CD4-positive, alpha-beta memory T cell (primary cell): ENCODE results near the gene C10orf143. TPM values are rescaled to one million over a fixed set of nuclear protein-coding genes. Genes with fewer than 3 reads are reported as not detected.
"Not testable (repeated sequence)": the region's sequence is repeated elsewhere in the genome, so short reads cannot be mapped to it uniquely, and the experiment has no call there.

ENCODE experiments used
- CTCF ChIA-PET: fragments of 350-600 bp; sonication (Branson Sonifier 250); formaldehyde crosslinking; loops from one replicate; lab custom pipeline; 2021; ENCODE audit warnings: inconsistent platforms; ENCODE audit not compliant: partially characterized antibody; lab: Charles Lee
- POLR2A ChIA-PET: fragments of 350-600 bp; sonication (Branson Sonifier 250); formaldehyde crosslinking; loops from one replicate; lab custom pipeline; 2021; ENCODE audit not compliant: partially characterized antibody; lab: Charles Lee
- DNase-seq, 5 donors: peaks; one replicate each; pipeline versions ENCODE4 v3.0.0 to v3.0.0-alpha.2; 2020 to 2022; ENCODE audit warnings: mixed read lengths in 1 of 5
- H3K27ac ChIP-seq: one replicate; pipeline ENCODE4 v1.7.0; 2013; ENCODE audit warnings: low read depth, low read length
- H3K27me3 ChIP-seq: 2 replicates; pipeline ENCODE4 v1.7.0; 2013; ENCODE audit warnings: mild to moderate bottlenecking, low read length, moderate library complexity; ENCODE audit not compliant: insufficient read depth
- H3K36me3 ChIP-seq: 2 replicates; pipeline ENCODE4 v1.7.0; 2013; ENCODE audit warnings: mild to moderate bottlenecking, low read length, moderate library complexity; ENCODE audit not compliant: insufficient read depth
- H3K4me1 ChIP-seq: 2 replicates; pipeline ENCODE4 v1.7.0; 2013; ENCODE audit warnings: mild to moderate bottlenecking, low read length, moderate library complexity; ENCODE audit not compliant: insufficient read depth
- H3K4me3 ChIP-seq, 2 donors: one replicate each; pipeline ENCODE4 v1.7.0; 2013; ENCODE audit warnings: low read length in 2 of 2, mild to moderate bottlenecking in 1 of 2
- H3K9me3 ChIP-seq, 2 donors: one replicate each; pipeline ENCODE4 v1.7.0; 2013; ENCODE audit warnings: low read length in 2 of 2, control low read depth in 1 of 2; ENCODE audit not compliant: control insufficient read depth in 1 of 2
- H3K27ac Mint-ChIP-seq, 7 donors: one replicate each; pipeline ENCODE4 v1.8.0; 2020 to 2021; ENCODE audit warnings: mixed read lengths in 7 of 7, mild to moderate bottlenecking in 6 of 7, inconsistent platforms in 3 of 7, moderate library complexity in 3 of 7
- H3K27me3 Mint-ChIP-seq, 2 donors: one replicate each; pipeline ENCODE4 v1.8.0; 2020 to 2021; ENCODE audit warnings: mixed read lengths in 2 of 2
- H3K36me3 Mint-ChIP-seq, 2 donors: one replicate each; pipeline ENCODE4 v1.8.0; 2020 to 2021; ENCODE audit warnings: mixed read lengths in 2 of 2, inconsistent platforms in 1 of 2, mild to moderate bottlenecking in 1 of 2
- H3K4me1 Mint-ChIP-seq, 4 donors: one replicate each; pipeline ENCODE4 v1.8.0; 2020 to 2021; ENCODE audit warnings: mixed read lengths in 4 of 4, mild to moderate bottlenecking in 1 of 4
- H3K4me3 Mint-ChIP-seq, 8 donors: one replicate each; pipeline ENCODE4 v1.8.0; 2020 to 2021; ENCODE audit warnings: mixed read lengths in 8 of 8, mild to moderate bottlenecking in 7 of 8, moderate library complexity in 6 of 8, inconsistent platforms in 3 of 8
- H3K9me3 Mint-ChIP-seq, 8 donors: one replicate each; pipeline ENCODE4 v1.8.0; 2020 to 2021; ENCODE audit warnings: mixed read lengths in 8 of 8, mild to moderate bottlenecking in 5 of 8, inconsistent platforms in 3 of 8, moderate library complexity in 1 of 8
- intact Hi-C: fragments of 100-400 bp; cut with micrococcal nuclease; formaldehyde crosslinking; loops from one replicate; pipeline ENCODE4 v1.15.1; 2023
- polyA plus RNA-seq, 2 donors: library from polyadenylated mRNA; unstranded; fragments of 300-500 nt; fragmentation: Illumina TruSeq; gene quantifications; one replicate each; pipeline ENCODE4 v1.2.3, GENCODE V29; 2021
- total RNA-seq, 2 experiments: library from RNA; stranded (reverse); gene quantifications; one replicate each; pipeline ENCODE4 v1.2.3, GENCODE V29; 2021

The C10orf143 gene
- total and polyA plus RNA-seq, 4 experiments from 2014 or later = 9.2 to 33.9 (median 14.0) TPM

DNA sequence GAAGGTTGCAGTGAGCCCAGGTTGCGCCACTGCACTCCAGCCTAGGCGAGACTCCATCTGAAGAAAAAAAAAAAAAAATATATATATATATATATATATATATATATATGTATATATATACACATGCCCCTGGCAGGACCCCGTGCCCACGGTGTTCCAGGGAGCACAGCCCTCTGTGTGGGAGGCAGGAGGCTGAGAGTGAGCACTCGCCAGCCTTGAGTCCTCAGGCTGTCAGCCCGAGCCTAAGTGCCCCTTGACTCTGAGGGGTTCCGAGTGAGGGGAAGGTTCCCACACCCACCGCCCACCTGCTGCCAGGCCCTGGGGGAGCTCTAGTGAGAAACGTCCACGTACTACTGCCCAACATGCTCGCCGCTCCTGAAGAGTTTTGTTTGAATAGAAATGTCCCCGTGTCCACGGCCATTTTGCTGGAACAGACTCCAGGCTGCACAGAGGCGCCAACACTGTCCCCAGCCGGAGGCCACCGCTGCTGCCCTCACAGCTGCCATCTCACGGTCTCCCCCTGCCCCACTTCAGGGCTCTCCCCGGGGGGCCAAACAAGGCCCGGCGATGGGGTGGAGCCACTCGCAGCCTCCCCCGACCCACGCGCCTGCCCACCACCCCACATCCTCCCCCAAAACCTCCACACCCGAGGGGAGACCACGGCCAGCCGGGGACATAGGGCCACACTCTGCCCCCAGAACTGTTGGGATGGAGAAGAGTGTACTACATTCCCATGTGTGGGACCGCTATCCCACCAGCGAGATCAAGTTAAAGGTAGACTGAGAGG, 83.8 kb downstream of the C10orf143 start:
- Mint-ChIP-seq H3K9me3 (peaks cover 0 to 1% (median 0%) of the 10 kb centered on the region in 8 donors), H3K36me3 (no peaks in the 10 kb centered on the region), H3K4me3 (no peak overlapping the region), H3K4me1 (no peaks in the 10 kb centered on the region), H3K27ac (no peak overlapping the region), H3K27me3 (peaks cover 0 to 2% of the 10 kb centered on the region in 2 donors)
- DNase-seq = no peak
- Histone ChIP-seq H3K9me3 (no peaks in the 10 kb centered on the region), H3K27me3 (no peaks in the 10 kb centered on the region), H3K36me3 (no peaks in the 10 kb centered on the region), H3K27ac (no peak overlapping the region), H3K4me1 (no peaks in the 10 kb centered on the region), H3K4me3 (no peak overlapping the region)
- CTCF ChIA-PET = no interaction called here
- intact Hi-C loops = no loop called here
- POLR2A ChIA-PET = no interaction called here

DNA sequence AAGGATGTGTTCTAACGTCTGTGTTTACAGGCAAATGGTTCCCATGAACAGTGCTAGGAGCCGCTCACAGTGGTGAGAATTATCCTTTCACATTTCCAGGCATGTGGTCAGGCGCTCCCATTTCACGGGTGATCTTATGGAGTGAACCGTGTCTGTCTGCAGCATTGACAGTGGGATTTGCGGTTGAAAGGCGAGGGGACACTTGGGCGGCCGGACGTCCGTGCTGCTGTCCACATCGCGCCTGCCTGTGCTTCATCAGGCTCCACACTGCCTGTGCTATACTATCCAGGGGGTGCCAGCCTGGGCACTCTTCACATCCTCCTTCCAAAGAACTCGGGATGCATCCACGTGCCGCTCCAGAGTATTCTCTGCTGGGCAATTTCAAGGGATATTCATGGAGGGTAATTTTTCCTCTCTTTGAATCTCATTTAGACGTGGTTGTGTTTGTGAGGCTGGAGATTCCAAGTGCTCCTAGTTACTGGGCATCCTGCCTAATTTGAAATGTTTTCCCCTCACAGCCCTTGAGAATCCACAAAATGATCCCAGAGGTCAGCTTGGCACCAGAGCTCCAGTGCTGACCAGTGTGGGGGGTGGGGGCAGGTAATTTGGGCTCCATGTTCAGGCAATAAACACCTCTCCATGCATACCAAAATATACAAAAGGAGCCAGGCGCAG, 84.7 kb downstream of the C10orf143 start:
- POLR2A ChIA-PET = no interaction called here
- peaks cover 0 to 2% of the 10 kb centered on the region in 2 donors for H3K27me3 Mint-ChIP-seq
- H3K4me3 ChIP-seq = no peak overlapping the region
- no peak overlapping the region for H3K4me3 Mint-ChIP-seq
- no peaks in the 10 kb centered on the region for H3K4me1 Mint-ChIP-seq
- no peaks in the 10 kb centered on the region for H3K36me3 Mint-ChIP-seq
- intact Hi-C loops = no loop called here
- H3K4me1 ChIP-seq = no peaks in the 10 kb centered on the region
- H3K27ac Mint-ChIP-seq = no peak overlapping the region
- H3K27me3 ChIP-seq = no peaks in the 10 kb centered on the region
- H3K9me3 ChIP-seq = no peaks in the 10 kb centered on the region
- H3K27ac ChIP-seq = no peak overlapping the region
- CTCF ChIA-PET = no interaction called here
- H3K9me3 Mint-ChIP-seq = peaks cover 0 to 1% (median 0%) of the 10 kb centered on the region in 8 donors
- H3K36me3 ChIP-seq = no peaks in the 10 kb centered on the region
- DNase-seq = no peak

DNA sequence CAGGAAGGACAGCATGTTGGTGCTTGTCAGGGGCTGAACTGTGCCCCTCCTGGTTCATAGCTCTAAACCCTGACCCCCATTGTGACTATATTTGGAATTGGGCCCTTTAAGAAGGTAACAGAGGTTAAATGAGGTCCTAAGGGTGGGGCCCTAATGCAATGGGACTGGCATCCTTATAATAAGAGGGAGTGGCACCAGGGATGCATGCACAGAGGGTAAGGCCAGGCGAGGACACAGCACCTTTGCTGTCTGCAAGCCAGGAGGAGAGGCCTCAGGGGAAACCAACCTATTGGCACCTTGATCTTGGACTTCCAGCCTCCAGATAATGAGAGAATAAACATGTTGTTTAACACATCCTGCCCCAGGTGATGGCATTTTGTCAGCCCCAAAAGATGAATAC, 85.3 kb downstream of the C10orf143 start:
- no peaks in the 10 kb centered on the region for H3K36me3 ChIP-seq
- H3K27ac Mint-ChIP-seq = no peak overlapping the region
- no peak overlapping the region for H3K27ac ChIP-seq
- no peak overlapping the region for H3K4me3 ChIP-seq
- H3K9me3 Mint-ChIP-seq = peaks cover 0 to 1% (median 0%) of the 10 kb centered on the region in 8 donors
- no peaks in the 10 kb centered on the region for H3K4me1 Mint-ChIP-seq
- H3K4me3 Mint-ChIP-seq = no peak overlapping the region
- intact Hi-C loops = no loop called here
- ChIA-PET POLR2A (no interaction called here), CTCF (no interaction called here)
- no peak for DNase-seq
- no peaks in the 10 kb centered on the region for H3K9me3 ChIP-seq
- H3K36me3 Mint-ChIP-seq = no peaks in the 10 kb centered on the region
- no peaks in the 10 kb centered on the region for H3K4me1 ChIP-seq
- H3K27me3 Mint-ChIP-seq = peaks cover 0 to 2% of the 10 kb centered on the region in 2 donors
- no peaks in the 10 kb centered on the region for H3K27me3 ChIP-seq

DNA sequence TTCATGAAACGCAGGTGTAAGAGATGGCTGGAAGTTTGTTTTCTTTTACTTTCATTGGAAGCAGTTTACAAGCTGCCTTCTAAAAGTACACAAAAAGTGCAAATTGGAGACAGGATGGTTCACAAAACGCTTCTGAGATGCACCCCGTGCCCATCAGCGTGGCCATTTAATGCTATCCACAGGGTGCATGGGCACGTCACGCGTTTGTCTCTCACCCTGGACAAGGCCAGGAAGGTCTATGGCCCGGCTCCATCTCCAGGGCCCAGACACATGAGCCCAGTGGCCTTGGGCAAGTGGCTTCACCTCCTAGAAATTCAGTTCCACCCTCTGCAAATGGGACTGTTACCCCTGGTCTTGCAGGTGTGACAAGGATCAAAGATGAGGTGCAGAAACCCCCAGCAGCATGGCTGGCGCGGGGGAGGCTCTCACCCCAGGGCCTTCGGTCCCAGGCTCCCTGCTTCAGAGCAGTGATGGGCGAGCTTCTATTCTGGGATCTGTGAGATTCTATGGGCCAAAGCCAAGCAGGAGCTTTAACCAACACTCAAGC, 85.8 kb downstream of the C10orf143 start:
- Mint-ChIP-seq H3K4me3 (no peak overlapping the region), H3K27ac (no peak overlapping the region), H3K4me1 (no peaks in the 10 kb centered on the region), H3K9me3 (peaks cover 0 to 1% (median 0%) of the 10 kb centered on the region in 8 donors), H3K27me3 (peaks cover 0 to 2% of the 10 kb centered on the region in 2 donors), H3K36me3 (no peaks in the 10 kb centered on the region)
- no peak overlapping the region for H3K27ac ChIP-seq
- intact Hi-C loops = no loop called here
- ChIA-PET CTCF (no interaction called here), POLR2A (no interaction called here)
- H3K36me3 ChIP-seq = no peaks in the 10 kb centered on the region
- H3K27me3 ChIP-seq = no peaks in the 10 kb centered on the region
- H3K9me3 ChIP-seq = no peaks in the 10 kb centered on the region
- H3K4me3 ChIP-seq = no peak overlapping the region
- DNase-seq = no peak
- no peaks in the 10 kb centered on the region for H3K4me1 ChIP-seq

DNA sequence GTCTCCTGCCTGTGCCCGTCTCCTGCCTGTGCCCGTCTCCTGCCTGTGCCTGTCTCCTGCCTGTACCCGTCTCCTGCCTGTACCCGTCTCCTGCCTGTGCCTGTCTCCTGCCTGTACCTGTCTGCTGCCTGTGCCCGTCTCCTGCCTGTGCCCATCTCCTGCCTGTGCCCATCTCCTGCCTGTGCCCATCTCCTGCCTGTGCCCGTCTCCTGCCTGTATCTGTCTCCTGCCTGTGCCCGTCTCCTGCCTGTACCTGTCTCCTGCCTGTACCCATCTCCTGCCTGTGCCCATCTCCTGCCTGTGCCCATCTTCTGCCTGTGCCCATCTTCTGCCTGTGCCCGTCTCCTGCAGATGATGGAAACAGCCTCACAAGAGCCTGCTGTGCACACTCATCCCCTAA, 86.3 kb downstream of the C10orf143 start:
- H3K27me3 ChIP-seq, H3K27me3 Mint-ChIP-seq, H3K27ac Mint-ChIP-seq, H3K4me1 Mint-ChIP-seq, H3K27ac ChIP-seq, H3K4me3 Mint-ChIP-seq, H3K4me3 ChIP-seq, H3K36me3 Mint-ChIP-seq, H3K9me3 Mint-ChIP-seq, H3K4me1 ChIP-seq, H3K9me3 ChIP-seq, POLR2A ChIA-PET, DNase-seq, H3K36me3 ChIP-seq, CTCF ChIA-PET, intact Hi-C loops: not testable (repeated sequence)

DNA sequence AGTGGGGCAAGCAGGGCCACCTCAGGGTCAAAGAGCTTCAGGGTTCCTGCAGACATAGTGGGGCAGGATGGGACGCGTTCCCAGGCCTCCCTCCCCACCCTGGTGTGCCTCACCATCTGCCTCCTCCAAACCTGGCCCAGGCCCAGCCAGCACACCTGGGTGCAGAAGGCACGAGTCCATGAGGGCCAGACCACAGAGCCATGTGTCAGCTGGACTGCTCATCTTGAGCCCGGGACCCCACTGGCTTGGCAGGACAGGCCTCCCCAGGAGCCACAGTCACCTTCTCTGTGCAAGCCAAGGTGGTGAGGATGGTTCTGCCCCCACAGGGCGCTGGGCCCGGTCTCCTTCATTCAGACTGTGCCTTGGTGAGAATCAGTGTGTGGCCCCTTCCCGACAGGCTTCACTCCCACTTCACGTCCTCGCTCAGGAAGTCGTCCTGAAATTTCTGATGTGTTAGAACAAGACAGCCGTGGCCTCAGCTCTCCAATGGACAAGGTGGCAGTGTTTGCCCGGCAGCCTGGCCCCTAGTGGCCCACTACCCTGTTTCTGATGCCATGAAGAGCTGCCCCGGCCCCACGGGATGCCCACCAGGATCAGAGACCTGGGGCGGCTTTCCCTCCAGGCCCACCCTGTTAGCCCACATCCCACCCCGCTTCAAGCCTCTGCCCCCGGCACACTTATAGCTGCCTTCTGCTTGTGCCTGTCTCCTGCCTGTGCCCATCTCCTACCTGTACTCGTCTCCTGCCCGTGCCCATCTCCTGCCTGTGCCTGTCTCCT, 87.0 kb downstream of the C10orf143 start:
- Mint-ChIP-seq H3K9me3 (peaks cover 0 to 1% (median 0%) of the 10 kb centered on the region in 8 donors), H3K27me3 (peaks cover 0 to 2% of the 10 kb centered on the region in 2 donors), H3K4me1 (peaks cover 0 to under 1% (median 0%) of the 10 kb centered on the region in 4 donors), H3K4me3 (no peak overlapping the region), H3K27ac (no peak overlapping the region), H3K36me3 (no peaks in the 10 kb centered on the region)
- no peak overlapping the region for H3K27ac ChIP-seq
- intact Hi-C loops = no loop called here
- POLR2A ChIA-PET = no interaction called here
- H3K9me3 ChIP-seq = no peaks in the 10 kb centered on the region
- CTCF ChIA-PET = no interaction called here
- H3K27me3 ChIP-seq = no peaks in the 10 kb centered on the region
- H3K4me1 ChIP-seq = no peaks in the 10 kb centered on the region
- no peak for DNase-seq
- H3K4me3 ChIP-seq = no peak overlapping the region
- no peaks in the 10 kb centered on the region for H3K36me3 ChIP-seq
